ENCODE results near the gene PPIL4.

Gene PPIL4

DNA sequence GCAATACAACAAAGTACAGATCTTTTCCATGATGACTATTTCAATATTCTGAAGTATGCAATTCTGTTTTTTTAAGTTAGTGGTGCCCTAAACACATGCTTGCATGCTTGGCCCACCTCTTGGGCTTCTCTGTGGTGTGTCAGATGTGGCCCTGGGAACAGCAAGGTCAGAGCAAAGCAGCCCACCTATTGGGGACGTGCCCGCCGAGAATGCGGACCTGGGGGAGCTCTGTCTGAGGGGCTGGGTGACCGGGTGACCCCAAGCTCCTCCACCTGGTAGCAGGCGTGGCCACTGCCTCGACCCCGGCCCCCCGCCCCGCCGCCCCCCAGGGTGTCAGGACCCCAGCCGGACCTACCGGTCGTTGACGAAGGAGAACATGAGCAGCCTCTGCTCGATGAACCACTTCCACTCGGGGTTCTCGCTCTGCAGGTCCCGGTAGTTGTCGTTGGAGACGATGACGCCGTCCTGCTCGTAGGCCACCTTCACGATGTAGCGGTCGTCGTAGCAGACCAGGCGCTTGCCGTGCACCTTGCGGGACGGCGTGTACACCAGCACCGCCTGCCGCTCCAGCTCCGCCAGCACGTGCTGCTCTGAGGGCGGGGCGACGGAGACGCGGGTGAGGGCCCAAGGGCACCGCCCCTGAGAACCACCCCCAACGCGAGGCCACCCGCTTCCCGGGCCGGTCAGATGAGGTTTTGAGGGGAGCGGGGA is 89.4 kb downstream of the PPIL4 start:
- no peak for DNase-seq

DNA sequence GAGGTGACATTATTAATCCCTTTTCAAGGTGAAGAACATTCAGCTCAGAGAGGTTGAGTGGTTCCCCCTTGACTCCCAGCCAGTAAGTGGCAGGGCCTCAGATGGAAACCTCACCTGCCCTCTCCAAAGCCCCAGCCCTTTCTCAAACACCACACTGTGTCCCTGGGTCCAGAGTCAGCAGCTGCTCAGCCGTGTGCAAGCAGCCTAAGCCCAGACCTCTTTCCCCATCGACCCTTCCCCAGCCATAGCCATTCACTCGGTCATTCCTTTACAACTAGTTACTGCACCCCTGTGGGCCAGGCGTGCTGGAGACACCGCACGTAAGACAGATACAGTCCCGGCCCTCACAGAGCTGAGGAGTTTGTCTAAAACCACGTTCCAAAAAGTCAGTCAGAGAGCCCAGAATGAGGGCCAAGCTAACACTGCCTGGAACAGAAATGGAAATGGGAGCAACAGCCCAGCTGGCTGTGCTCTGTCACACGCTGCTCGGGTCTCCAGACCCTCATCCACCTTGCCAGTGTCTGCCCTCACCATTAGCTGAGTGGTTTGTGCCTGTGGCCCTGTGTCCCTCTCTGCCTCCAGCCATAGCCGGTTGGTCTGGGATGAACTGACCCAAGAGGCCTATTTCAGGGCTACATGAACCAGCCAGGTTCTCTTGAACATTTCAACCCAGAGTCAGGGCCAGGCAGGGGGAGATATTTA is 90.7 kb downstream of the PPIL4 start:
- no peak for DNase-seq
